ENCODE measurements around the gene KCTD12.

- TF ChIP-seq CTCF (conservative IDR thresholded peaks at IDR 0.05 in 1 of 2, IDR thresholded peaks at IDR 0.05 in 1 of 2; ENCODE audit: extremely low read depth in 1 of 2, insufficient read depth in 1 of 2, low read depth in 1 of 2, low read length in 2 of 2) (no peak), EZH2 (IDR thresholded peaks at IDR 0.05; ENCODE audit: borderline replicate concordance, low read length) (no peak)
These were observed 13.5 kb downstream of the KCTD12 start for GRCh38 chr13:76872675-76873074.

Measured in mammary epithelial cell (primary cell).